ACC112 (cell line): ENCODE measurements around the gene PDZK1.
A peak's percentile ranks its signal among the peaks of the same experiment; 100 is the strongest.
"Not testable (repeated sequence)": the region's sequence is repeated elsewhere in the genome, so short reads cannot be mapped to it uniquely, and the experiment has no call there.

Experiments used
- H2AFZ ChIP-seq: fragments of 200-600 bp; sonication (generic); one replicate; pipeline ENCODE4 v1.6.0; 2017; ENCODE audit warnings: antibody characterized with exemption, low read length; ENCODE audit not compliant: unreplicated experiment
- H3K27ac ChIP-seq: fragments of 200-600 bp; sonication (generic); 2 replicates; pipeline ENCODE4 v1.5.1; 2014; ENCODE audit warnings: low read depth, mild to moderate bottlenecking, antibody characterized with exemption, low read length, moderate library complexity
- H3K27me3 ChIP-seq: fragments of 200-600 bp; sonication (generic); 2 replicates; pipeline ENCODE4 v1.6.1; 2014; ENCODE audit warnings: mild to moderate bottlenecking, antibody characterized with exemption, low read length, moderate library complexity, mixed read lengths; ENCODE audit not compliant: insufficient read depth
- H3K36me3 ChIP-seq: fragments of 200-600 bp; sonication (generic); 2 replicates; pipeline ENCODE4 v1.6.1; 2016; ENCODE audit warnings: mild to moderate bottlenecking, antibody characterized with exemption, low read length, moderate library complexity, mixed read lengths; ENCODE audit not compliant: insufficient read depth
- H3K4me1 ChIP-seq: fragments of 200-600 bp; sonication (generic); one replicate; pipeline ENCODE4 v1.6.1; 2016; ENCODE audit warnings: low read length, mixed read lengths; ENCODE audit not compliant: insufficient read depth, unreplicated experiment, control insufficient read depth
- H3K4me3 ChIP-seq: fragments of 200-600 bp; sonication (generic); 2 replicates; pipeline ENCODE4 v1.5.1; 2014; ENCODE audit warnings: mild to moderate bottlenecking, low read depth, low read length
- H3K79me2 ChIP-seq: fragments of 200-600 bp; sonication (generic); one replicate; pipeline ENCODE4 v1.6.0; 2016; ENCODE audit warnings: low read length; ENCODE audit not compliant: control insufficient read depth, unreplicated experiment, insufficient read depth

Gene PDZK1

GRCh38 chr1:145726193-145726592 lies 19.0 kb upstream of the PDZK1 start:
- H3K4me3 ChIP-seq, H3K27me3 ChIP-seq, H2AFZ ChIP-seq, H3K36me3 ChIP-seq, H3K79me2 ChIP-seq, H3K27ac ChIP-seq: not testable (repeated sequence)
- peaks cover 15% of the 10 kb centered on the region for H3K4me1 ChIP-seq

- no peaks in the 10 kb centered on the region for H3K36me3 ChIP-seq
- H3K27ac ChIP-seq = peak overlapping the region; percentile 49
- H3K79me2 ChIP-seq = no peaks in the 10 kb centered on the region
- peaks cover 16% of the 10 kb centered on the region for H3K4me1 ChIP-seq
- H3K27me3 ChIP-seq = no peaks in the 10 kb centered on the region
- peak overlapping the region; percentile 78 for H3K4me3 ChIP-seq
- H2AFZ ChIP-seq = peak overlapping the region; percentile 97
Measured at GRCh38 chr1:145720878-145721671, 13.9 kb upstream of the PDZK1 start.

GRCh38 chr1:145720556-145720877 lies 13.3 kb upstream of the PDZK1 start:
- Histone ChIP-seq H3K79me2 (no peaks in the 10 kb centered on the region), H3K4me1 (peaks cover 16% of the 10 kb centered on the region), H3K36me3 (no peaks in the 10 kb centered on the region), H2AFZ (peak overlapping the region; percentile 97), H3K27ac (peak overlapping the region; percentile 49), H3K27me3 (no peaks in the 10 kb centered on the region), H3K4me3 (peak overlapping the region; percentile 78)

GRCh38 chr1:145719230-145720079 lies 12.3 kb upstream of the PDZK1 start, which contains the start of gene CD160:
TSS of gene CD160 (plus strand) at chr1:145719499. CDS start at chr1:145728328, 8,829 bp downstream.
- H3K4me3 ChIP-seq = no peak within 1 kb of the TSS
- peak within 1 kb of the TSS; percentile 97 for H2AFZ ChIP-seq
- H3K4me1 ChIP-seq = peaks cover 16% of the 10 kb centered on the region

GRCh38 chr1:145718465-145718864 lies 11.3 kb upstream of the PDZK1 start:
- not testable (repeated sequence) for H2AFZ ChIP-seq, H3K27me3 ChIP-seq, H3K4me3 ChIP-seq, H3K36me3 ChIP-seq, H3K79me2 ChIP-seq, H3K27ac ChIP-seq
- peaks cover 16% of the 10 kb centered on the region for H3K4me1 ChIP-seq

More at GRCh38 chr1:145719230-145720079, 12.3 kb upstream of the PDZK1 start, which contains the start of gene CD160:
- Histone ChIP-seq H3K36me3 (no peaks in the 10 kb centered on the region), H3K27me3 (no peaks in the 10 kb centered on the region), H3K27ac (peak within 1 kb of the TSS; percentile 49), H3K79me2 (no peaks in the 10 kb centered on the region)

- H2AFZ ChIP-seq = no peak overlapping the region
- H3K4me3 ChIP-seq = no peak overlapping the region
- no peaks in the 10 kb centered on the region for H3K79me2 ChIP-seq
- H3K36me3 ChIP-seq = no peaks in the 10 kb centered on the region
- no peaks in the 10 kb centered on the region for H3K27me3 ChIP-seq
- H3K4me1 ChIP-seq = peaks cover 16% of the 10 kb centered on the region
- H3K27ac ChIP-seq = no peak overlapping the region
Measured at GRCh38 chr1:145717833-145718232, 10.7 kb upstream of the PDZK1 start.

- H3K4me3 ChIP-seq = no peak overlapping the region
- H3K4me1 ChIP-seq = peaks cover 16% of the 10 kb centered on the region
- no peaks in the 10 kb centered on the region for H3K27me3 ChIP-seq
- no peaks in the 10 kb centered on the region for H3K79me2 ChIP-seq
- H3K36me3 ChIP-seq = no peaks in the 10 kb centered on the region
- no peak overlapping the region for H2AFZ ChIP-seq
- H3K27ac ChIP-seq = no peak overlapping the region
Measured at GRCh38 chr1:145716641-145717345, 9.6 kb upstream of the PDZK1 start.

GRCh38 chr1:145714524-145715111 lies 7.5 kb upstream of the PDZK1 start:
- H2AFZ ChIP-seq = no peak overlapping the region
- no peaks in the 10 kb centered on the region for H3K27me3 ChIP-seq
- H3K4me3 ChIP-seq = no peak overlapping the region
- no peak overlapping the region for H3K27ac ChIP-seq
- H3K4me1 ChIP-seq = no peaks in the 10 kb centered on the region
- H3K36me3 ChIP-seq = no peaks in the 10 kb centered on the region
- no peaks in the 10 kb centered on the region for H3K79me2 ChIP-seq

GRCh38 chr1:145711213-145711651 lies 4.1 kb upstream of the PDZK1 start:
- Histone ChIP-seq H3K79me2 (no peaks in the 10 kb centered on the region), H3K36me3 (no peaks in the 10 kb centered on the region), H2AFZ (no peak overlapping the region), H3K27me3 (no peaks in the 10 kb centered on the region), H3K4me3 (no peak overlapping the region), H3K4me1 (peaks cover 9% of the 10 kb centered on the region), H3K27ac (no peak overlapping the region)

- Histone ChIP-seq H3K27ac (no peak overlapping the region), H3K4me1 (peaks cover 15% of the 10 kb centered on the region), H3K79me2 (no peaks in the 10 kb centered on the region), H3K36me3 (no peaks in the 10 kb centered on the region), H2AFZ (no peak overlapping the region), H3K4me3 (no peak overlapping the region), H3K27me3 (no peaks in the 10 kb centered on the region)
Measured at GRCh38 chr1:145710291-145711027, 3.3 kb upstream of the PDZK1 start.
